B cell (primary cell): ENCODE results near the gene ACOT11. TPM values are rescaled to one million over a fixed set of nuclear protein-coding genes. Genes with fewer than 3 reads are reported as not detected.

Experiments
- ATAC-seq: fragments of 200-7000 bp; cut with Tn5 transposase; one replicate; pipeline ENCODE4 v1.10.0; 2021; ENCODE audit warnings: low read depth, mild to moderate bottlenecking, moderate number of reproducible peaks, moderate library complexity
- CTCF ChIA-PET: fragments of 350-600 bp; sonication (Branson Sonifier 250); formaldehyde crosslinking; loops from one replicate; lab custom pipeline; 2021; ENCODE audit warnings: antibody characterized with exemption, inconsistent platforms; lab: Charles Lee
- POLR2A ChIA-PET: fragments of 350-600 bp; sonication (Branson Sonifier 250); formaldehyde crosslinking; loops from one replicate; lab custom pipeline; 2021; ENCODE audit warnings: antibody characterized with exemption; lab: Charles Lee
- DNase-seq: peaks from one replicate; pipeline ENCODE4 v3.0.0; 2013
- H2AFZ ChIP-seq: 2 replicates; pipeline ENCODE4 v1.6.1; 2012; ENCODE audit warnings: mild to moderate bottlenecking, low read depth, low read length; ENCODE audit not compliant: insufficient read depth, poor library complexity, severe bottlenecking
- H3K27ac ChIP-seq, 2 donors: 1 replicate in 1 of 2; 2 replicates in 1 of 2; pipeline ENCODE4 v1.5.1; 2012 to 2013; ENCODE audit warnings: low read length in 2 of 2, mild to moderate bottlenecking in 2 of 2, moderate library complexity in 1 of 2
- H3K27me3 ChIP-seq, 4 experiments: fragments of 200-600 bp in 1 of 4; sonication (generic) in 1 of 4; replicated peaks in 1 of 4; 1 replicate in 2 of 4; 2 replicates in 2 of 4; pipeline versions ENCODE4 v1.6.1 to v1.7.0; 2013 to 2016; ENCODE audit warnings: low read length in 3 of 4, mild to moderate bottlenecking in 2 of 4, mixed read lengths in 1 of 4, moderate library complexity in 1 of 4; ENCODE audit not compliant: insufficient read depth in 4 of 4, control insufficient read depth in 3 of 4; ENCODE audit errors: control extremely low read depth in 1 of 4
- H3K36me3 ChIP-seq, 2 experiments: replicated peaks in 1 of 2; 1 replicate in 1 of 2; 2 replicates in 1 of 2; pipeline versions ENCODE4 v1.6.1 to v1.7.1; 2013; ENCODE audit warnings: low read length in 1 of 2; ENCODE audit not compliant: insufficient read depth in 2 of 2, control insufficient read depth in 1 of 2; ENCODE audit errors: control extremely low read depth in 1 of 2, extremely low read depth in 1 of 2
- H3K4me1 ChIP-seq, 2 donors: fragments of 200-600 bp in 1 of 2; sonication (generic) in 1 of 2; 1 replicate in 1 of 2; 2 replicates in 1 of 2; pipeline versions ENCODE4 v1.5.1 to v1.6.1; 2013 to 2017; ENCODE audit warnings: low read length in 2 of 2; ENCODE audit not compliant: control insufficient read depth in 2 of 2, insufficient read depth in 2 of 2
- H3K4me2 ChIP-seq: replicated peaks from 2 replicates; pipeline ENCODE3; 2012; ENCODE audit warnings: mild to moderate bottlenecking, low read depth, low read length; ENCODE audit not compliant: poor library complexity, severe bottlenecking
- H3K4me3 ChIP-seq, 5 experiments: fragments of 200-600 bp in 1 of 5; sonication (generic) in 1 of 5; 1 replicate in 3 of 5; 2 replicates in 2 of 5; pipeline versions ENCODE4 v1.5.1 to v1.7.0; 2011 to 2016; ENCODE audit warnings: low read length in 4 of 5, mild to moderate bottlenecking in 4 of 5, low read depth in 2 of 5, control low read depth in 1 of 5, moderate library complexity in 1 of 5; ENCODE audit not compliant: insufficient read depth in 1 of 5; ENCODE audit errors: control extremely low read depth in 1 of 5, extremely low read depth in 1 of 5
- H3K79me2 ChIP-seq: fragments of 200-600 bp; sonication (generic); one replicate; pipeline ENCODE4 v1.6.0; 2016; ENCODE audit warnings: low read length; ENCODE audit not compliant: control insufficient read depth, insufficient read depth
- H3K9ac ChIP-seq: fragments of 200-600 bp; sonication (generic); 2 replicates; pipeline ENCODE4 v1.6.1; 2017; ENCODE audit warnings: mild to moderate bottlenecking, low read length, moderate library complexity
- H3K9me3 ChIP-seq, 3 donors: one replicate each; pipeline versions ENCODE4 v1.6.1 to v1.7.1; 2013; ENCODE audit warnings: low read length in 2 of 3; ENCODE audit not compliant: control insufficient read depth in 2 of 3, insufficient read depth in 1 of 3; ENCODE audit errors: control extremely low read depth in 1 of 3
- H4K20me1 ChIP-seq: 2 replicates; pipeline ENCODE4 v1.6.0; 2012; ENCODE audit warnings: mild to moderate bottlenecking, low read length; ENCODE audit not compliant: insufficient read depth, control insufficient read depth, poor library complexity, severe bottlenecking
- H3K27ac Mint-ChIP-seq: one replicate; pipeline ENCODE4 v1.8.0; 2021; ENCODE audit warnings: mixed read lengths
- H3K27me3 Mint-ChIP-seq: one replicate; pipeline ENCODE4 v1.8.0; 2021; ENCODE audit warnings: mixed read lengths
- H3K4me1 Mint-ChIP-seq: one replicate; pipeline ENCODE4 v1.8.0; 2021; ENCODE audit warnings: mixed read lengths
- H3K4me3 Mint-ChIP-seq: one replicate; pipeline ENCODE4 v1.8.0; 2021; ENCODE audit warnings: mixed read lengths
- H3K9me3 Mint-ChIP-seq: one replicate; pipeline ENCODE4 v1.8.0; 2022; ENCODE audit warnings: mixed read lengths; ENCODE audit not compliant: insufficient read depth
- CTCF ChIP-seq: fragments of 200-600 bp; IDR thresholded peaks from one replicate; pipeline ENCODE4 v1.8.0; 2022; ENCODE audit warnings: antibody characterized with exemption, mild to moderate bottlenecking
- EZH2 ChIP-seq: IDR thresholded peaks from 2 replicates; pipeline ENCODE4 v1.6.1; 2012; ENCODE audit warnings: borderline replicate concordance, low read depth, mild to moderate bottlenecking, moderate library complexity, low read length; ENCODE audit not compliant: insufficient read depth, poor library complexity, severe bottlenecking
- WGBS: methylation state at CpG from one replicate; pipeline ENCODE4 v1.1.5; 2013; ENCODE audit warnings: missing lambda C conversion rate; ENCODE audit not compliant: insufficient coverage; 5-methylcytosine and 5-hydroxymethylcytosine counted together
- intact Hi-C: fragments of 100-400 bp; cut with micrococcal nuclease; formaldehyde crosslinking; loops from one replicate; pipeline ENCODE4 v1.10.0; 2022
- polyA plus RNA-seq: library from polyadenylated mRNA; depleted of rRNA; stranded (reverse); fragments of >200 nt; gene quantifications from 2 replicates; pipeline ENCODE4 v1.2.3, GENCODE V29; 2012
- total RNA-seq, 2 donors: library from RNA; stranded (reverse); fragments of 120-200 nt in 1 of 2; gene quantifications; 1 replicate in 1 of 2; 2 replicates in 1 of 2; pipeline versions ENCODE4 v1.2.3 to v1.2.4, GENCODE V29; 2013 to 2022

ACOT11 gene
- total and polyA plus RNA-seq, 2 donors (not counting 1 experiment from before 2014, with no cell fraction given): 0.03 to 0.07 TPM

GRCh38 chr1:54506594-54506993, 41.4 kb upstream of the ACOT11 start:
- CTCF ChIA-PET: no interaction called here
- no peak for ATAC-seq
- POLR2A ChIA-PET: interaction anchor here (0.5 kb wide), 1 partner anchor 20 kb away, joined by 4 read pairs; no protein-coding TSS in a partner anchor

More at GRCh38 chr1:54506594-54506993, 41.4 kb upstream of the ACOT11 start:
- Mint-ChIP-seq H3K9me3 (no peaks in the 10 kb centered on the region), H3K27ac (no peak overlapping the region), H3K4me3 (no peak overlapping the region), H3K27me3 (peaks cover 34% of the 10 kb centered on the region), H3K4me1 (no peaks in the 10 kb centered on the region)
- no peaks in the 10 kb centered on the region for H4K20me1 ChIP-seq
- no peaks in the 10 kb centered on the region for H3K36me3 ChIP-seq
- TF ChIP-seq EZH2 (no peak), CTCF (no peak)
- H3K27ac ChIP-seq: no peak overlapping the region
- intact Hi-C loops: no loop called here
- no peak for DNase-seq
- no peaks in the 10 kb centered on the region for H3K4me1 ChIP-seq
- no peak overlapping the region for H2AFZ ChIP-seq
- H3K79me2 ChIP-seq: no peaks in the 10 kb centered on the region
- H3K4me3 ChIP-seq: no peak overlapping the region
- no peak overlapping the region for H3K4me2 ChIP-seq
- no peaks in the 10 kb centered on the region for H3K27me3 ChIP-seq
- no peak overlapping the region for H3K9ac ChIP-seq
- 68% methylated on average over 5 of the region's 6 CpGs for WGBS
- peaks cover 0 to 4% (median 0%) of the 10 kb centered on the region in 3 donors for H3K9me3 ChIP-seq
